SK-N-SH treated with all-trans-retinoic acid at 6 μM for 48 hours (cell line): Measurements from ENCODE around the gene C4B.

Source experiments
- ARNTL ChIP-seq: fragments of 450-650 bp; formaldehyde crosslinking; IDR thresholded peaks from 2 replicates; pipeline ENCODE4 v1.5.0; 2020; ENCODE audit warnings: low read depth, mild to moderate bottlenecking, moderate library complexity, borderline replicate concordance
- BACH2 ChIP-seq: fragments of 250-450 bp; sonication (Bioruptor Pico); IDR thresholded peaks from 2 replicates; pipeline ENCODE4 v1.9.0; 2021; ENCODE audit warnings: mild to moderate bottlenecking, borderline replicate concordance
- RARB ChIP-seq: fragments of 250-450 bp; sonication (Bioruptor Pico); IDR thresholded peaks from 2 replicates; pipeline ENCODE4 v1.8.0; 2021; ENCODE audit warnings: mild to moderate bottlenecking, moderate library complexity
- TOX ChIP-seq: fragments of 250-450 bp; sonication (Bioruptor Pico); IDR thresholded peaks from 2 replicates; pipeline ENCODE4 v1.8.0; 2021; ENCODE audit warnings: mild to moderate bottlenecking, moderate library complexity, borderline replicate concordance
- ZNF8 ChIP-seq: fragments of 450-650 bp; formaldehyde crosslinking; IDR thresholded peaks from 2 replicates; pipeline ENCODE4 v1.5.0; 2020; ENCODE audit warnings: mild to moderate bottlenecking, moderate library complexity
- TF ChIP-seq, protein P1 (sequence below): fragments of 250-450 bp; sonication (Bioruptor Pico); IDR thresholded peaks from 2 replicates; pipeline ENCODE4 v1.8.0; 2021; ENCODE audit warnings: low read depth, mild to moderate bottlenecking, moderate library complexity, borderline replicate concordance
- TF ChIP-seq, protein P2 (sequence below): fragments of 250-450 bp; sonication (Bioruptor Pico); IDR thresholded peaks from 2 replicates; pipeline ENCODE4 v1.8.0; 2020; ENCODE audit warnings: mild to moderate bottlenecking, moderate library complexity, borderline replicate concordance

DNA sequence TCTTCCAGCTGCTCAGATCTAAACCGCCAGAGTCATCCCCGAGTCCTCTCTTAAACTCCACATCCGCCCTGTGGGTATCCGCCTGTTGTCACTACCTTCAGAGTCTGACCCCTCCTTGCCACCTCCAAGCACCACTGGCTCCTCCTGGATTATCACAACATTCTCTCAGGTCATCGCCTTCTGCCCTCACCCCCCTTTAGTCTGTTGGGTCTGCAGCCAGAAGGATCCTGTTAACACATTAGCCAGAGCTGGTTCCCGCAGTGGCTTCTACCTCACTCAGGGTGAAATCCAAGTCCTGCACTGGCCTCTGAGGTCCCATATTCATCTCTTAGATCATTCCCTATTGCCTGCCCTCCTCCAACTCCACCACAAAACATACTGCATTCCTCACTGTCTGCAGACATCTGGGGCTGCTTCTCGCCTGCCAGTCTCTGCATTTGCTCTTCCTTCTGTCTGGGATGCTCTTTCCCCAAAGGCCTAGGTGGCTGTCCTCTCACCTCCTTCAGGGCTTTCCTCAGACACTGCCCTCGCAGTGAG, 60.5 kb downstream of the C4B start:
- TF ChIP-seq, protein P1, sequence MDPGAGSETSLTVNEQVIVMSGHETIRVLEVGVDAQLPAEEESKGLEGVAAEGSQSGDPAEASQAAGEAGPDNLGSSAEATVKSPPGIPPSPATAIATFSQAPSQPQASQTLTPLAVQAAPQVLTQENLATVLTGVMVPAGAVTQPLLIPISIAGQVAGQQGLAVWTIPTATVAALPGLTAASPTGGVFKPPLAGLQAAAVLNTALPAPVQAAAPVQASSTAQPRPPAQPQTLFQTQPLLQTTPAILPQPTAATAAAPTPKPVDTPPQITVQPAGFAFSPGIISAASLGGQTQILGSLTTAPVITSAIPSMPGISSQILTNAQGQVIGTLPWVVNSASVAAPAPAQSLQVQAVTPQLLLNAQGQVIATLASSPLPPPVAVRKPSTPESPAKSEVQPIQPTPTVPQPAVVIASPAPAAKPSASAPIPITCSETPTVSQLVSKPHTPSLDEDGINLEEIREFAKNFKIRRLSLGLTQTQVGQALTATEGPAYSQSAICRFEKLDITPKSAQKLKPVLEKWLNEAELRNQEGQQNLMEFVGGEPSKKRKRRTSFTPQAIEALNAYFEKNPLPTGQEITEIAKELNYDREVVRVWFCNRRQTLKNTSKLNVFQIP (CRISPR knock-in tag): no peak
- TF ChIP-seq ZNF8 (CRISPR knock-in tag) (no peak), BACH2 (CRISPR knock-in tag) (no peak), ARNTL (CRISPR knock-in tag) (no peak), TOX (CRISPR knock-in tag) (no peak), RARB (no peak)
- TF ChIP-seq, protein P2, sequence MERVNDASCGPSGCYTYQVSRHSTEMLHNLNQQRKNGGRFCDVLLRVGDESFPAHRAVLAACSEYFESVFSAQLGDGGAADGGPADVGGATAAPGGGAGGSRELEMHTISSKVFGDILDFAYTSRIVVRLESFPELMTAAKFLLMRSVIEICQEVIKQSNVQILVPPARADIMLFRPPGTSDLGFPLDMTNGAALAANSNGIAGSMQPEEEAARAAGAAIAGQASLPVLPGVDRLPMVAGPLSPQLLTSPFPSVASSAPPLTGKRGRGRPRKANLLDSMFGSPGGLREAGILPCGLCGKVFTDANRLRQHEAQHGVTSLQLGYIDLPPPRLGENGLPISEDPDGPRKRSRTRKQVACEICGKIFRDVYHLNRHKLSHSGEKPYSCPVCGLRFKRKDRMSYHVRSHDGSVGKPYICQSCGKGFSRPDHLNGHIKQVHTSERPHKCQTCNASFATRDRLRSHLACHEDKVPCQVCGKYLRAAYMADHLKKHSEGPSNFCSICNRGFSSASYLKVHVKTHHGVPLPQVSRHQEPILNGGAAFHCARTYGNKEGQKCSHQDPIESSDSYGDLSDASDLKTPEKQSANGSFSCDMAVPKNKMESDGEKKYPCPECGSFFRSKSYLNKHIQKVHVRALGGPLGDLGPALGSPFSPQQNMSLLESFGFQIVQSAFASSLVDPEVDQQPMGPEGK (CRISPR knock-in tag): no peak
